Prostate gland (tissue), 2 donors: ENCODE data around the gene C9.

ENCODE experiments used
- POLR2A ChIP-seq: fragments of 450-650 bp; IDR thresholded peaks from one replicate; pipeline ENCODE4 v1.6.1; 2016; ENCODE audit warnings: antibody characterized with exemption, mild to moderate bottlenecking
- TF ChIP-seq, protein P1 (sequence below), 4 experiments: fragments of 200-600 bp in 2 of 4; fragments of 450-650 bp in 2 of 4; sonication (generic) in 2 of 4; IDR thresholded peaks; 1 replicate in 3 of 4; 2 replicates in 1 of 4; pipeline ENCODE4 v1.5.1; 2016 to 2019; ENCODE audit warnings: antibody characterized with exemption in 4 of 4, mild to moderate bottlenecking in 2 of 4, moderate library complexity in 2 of 4

DNA sequence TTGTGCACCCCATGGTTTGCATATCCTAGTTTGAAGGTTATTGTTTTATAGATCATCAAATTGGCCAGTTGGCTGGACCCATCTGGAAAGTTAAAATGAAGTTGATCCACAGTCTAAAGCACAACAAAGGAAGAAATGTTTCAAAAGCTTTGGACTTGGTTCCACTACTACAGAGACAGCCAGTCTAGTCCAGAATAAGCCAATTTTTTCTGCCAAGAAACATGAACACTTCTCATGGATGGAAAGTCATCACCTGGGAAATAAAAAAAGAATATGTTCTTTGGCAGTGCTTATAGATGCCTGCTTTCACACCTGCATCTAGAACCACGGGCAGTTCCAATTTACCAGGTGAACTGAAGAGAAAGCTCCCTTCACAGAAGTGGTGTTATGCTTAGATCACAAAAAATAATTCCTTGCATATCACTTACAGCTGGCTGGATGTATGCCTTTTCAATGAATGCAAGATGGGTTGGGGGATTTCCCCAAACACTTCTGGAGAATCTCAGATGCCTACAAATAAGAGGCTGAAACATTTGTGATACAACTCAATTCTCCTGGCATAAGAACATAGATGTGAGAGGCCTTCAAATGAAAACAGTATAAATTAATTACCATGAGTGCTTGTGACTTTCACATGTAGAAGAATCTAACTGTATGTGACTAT is 26.9 kb downstream of the C9 start:
- TF ChIP-seq, protein P1, sequence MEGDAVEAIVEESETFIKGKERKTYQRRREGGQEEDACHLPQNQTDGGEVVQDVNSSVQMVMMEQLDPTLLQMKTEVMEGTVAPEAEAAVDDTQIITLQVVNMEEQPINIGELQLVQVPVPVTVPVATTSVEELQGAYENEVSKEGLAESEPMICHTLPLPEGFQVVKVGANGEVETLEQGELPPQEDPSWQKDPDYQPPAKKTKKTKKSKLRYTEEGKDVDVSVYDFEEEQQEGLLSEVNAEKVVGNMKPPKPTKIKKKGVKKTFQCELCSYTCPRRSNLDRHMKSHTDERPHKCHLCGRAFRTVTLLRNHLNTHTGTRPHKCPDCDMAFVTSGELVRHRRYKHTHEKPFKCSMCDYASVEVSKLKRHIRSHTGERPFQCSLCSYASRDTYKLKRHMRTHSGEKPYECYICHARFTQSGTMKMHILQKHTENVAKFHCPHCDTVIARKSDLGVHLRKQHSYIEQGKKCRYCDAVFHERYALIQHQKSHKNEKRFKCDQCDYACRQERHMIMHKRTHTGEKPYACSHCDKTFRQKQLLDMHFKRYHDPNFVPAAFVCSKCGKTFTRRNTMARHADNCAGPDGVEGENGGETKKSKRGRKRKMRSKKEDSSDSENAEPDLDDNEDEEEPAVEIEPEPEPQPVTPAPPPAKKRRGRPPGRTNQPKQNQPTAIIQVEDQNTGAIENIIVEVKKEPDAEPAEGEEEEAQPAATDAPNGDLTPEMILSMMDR (IDR thresholded peaks at IDR 0.05): no peak
- TF ChIP-seq POLR2A: no peak
